Gastrocnemius medialis (tissue), 4 donors: ENCODE measurements around the gene MRLN.

Source experiments
- CTCF ChIP-seq, 5 experiments: fragments of 450-650 bp in 3 of 5; fragments of 200-600 bp in 2 of 5; sonication (generic) in 2 of 5; IDR thresholded peaks in 4 of 5; conservative IDR thresholded peaks in 1 of 5; 1 replicate in 4 of 5; 2 replicates in 1 of 5; pipeline ENCODE4 v1.5.1; 2016 to 2019; ENCODE audit warnings: antibody characterized with exemption in 5 of 5, mild to moderate bottlenecking in 3 of 5, moderate library complexity in 3 of 5
- POLR2A ChIP-seq, 2 donors: fragments of 450-650 bp; IDR thresholded peaks; one replicate each; pipeline ENCODE4 v1.6.1; 2017; ENCODE audit warnings: antibody characterized with exemption in 2 of 2, mild to moderate bottlenecking in 2 of 2, moderate library complexity in 2 of 2

- TF ChIP-seq CTCF (IDR thresholded peaks at IDR 0.05 in 4 of 5, conservative IDR thresholded peaks at IDR 0.05 in 1 of 5) (no peak), POLR2A (IDR thresholded peaks at IDR 0.05) (no peak)
These were observed 12.2 kb downstream of the MRLN start for GRCh38 chr10:59741048-59741447.
